Measurements from ENCODE around the gene CYB5R3. TPM values are rescaled to one million over a fixed set of nuclear protein-coding genes. Genes with fewer than 3 reads are reported as not detected.

The CYB5R3 gene
- 27.7 TPM for total RNA-seq (2013)
- polyA plus RNA-seq (10 to 100 TPM; 49.7 to 76.4 (median 54.0) TPM), polyA minus RNA-seq (33.0 and 46.3 TPM in 2 replicates), total RNA-seq (18.2 to 52.3 (median 24.4) reads per million in 11 experiments)

DNA sequence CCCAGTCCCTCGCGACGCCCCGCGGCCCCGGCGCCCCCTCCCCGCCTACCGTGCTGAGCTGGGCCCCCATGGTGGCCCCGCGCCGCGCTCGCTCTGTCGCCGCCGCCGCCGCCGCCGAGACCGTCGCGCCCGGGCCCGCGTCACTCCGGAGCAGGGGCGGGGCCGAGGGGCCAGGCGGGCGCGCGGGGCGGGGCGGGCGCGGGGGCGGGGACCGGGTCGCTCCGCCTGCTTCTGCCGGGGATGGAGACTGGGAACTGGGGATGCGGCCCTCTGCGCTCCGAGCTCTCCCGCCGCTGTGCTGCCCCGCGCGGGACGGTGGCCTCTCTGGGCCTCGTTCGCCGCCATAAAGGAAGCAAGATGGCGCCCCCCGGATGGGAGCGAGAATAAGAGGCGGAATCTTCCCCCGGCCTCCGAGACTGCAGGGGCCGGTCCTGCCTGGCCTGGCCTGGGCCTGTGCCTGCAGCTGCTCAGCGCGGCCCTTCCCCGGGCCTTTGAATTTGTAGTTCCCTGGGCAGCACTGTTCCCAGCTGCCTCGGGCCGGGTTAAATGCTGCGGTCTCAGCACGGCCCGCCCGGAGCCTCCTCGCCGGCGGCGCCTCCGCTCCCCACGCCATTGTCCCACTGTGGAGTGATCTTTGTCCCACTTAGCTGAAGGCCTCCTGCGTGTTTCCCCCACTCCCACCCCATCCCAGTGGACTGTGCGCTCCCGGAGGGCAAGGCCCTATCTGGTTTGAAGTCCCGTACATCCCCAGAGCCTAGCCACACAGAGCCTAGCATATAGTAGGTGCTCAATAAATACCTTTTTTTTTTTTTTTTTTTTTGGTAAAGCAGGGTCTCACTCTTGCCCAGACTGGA lies at the start of gene CYB5R3:
CYB5R3 (minus strand) TSS at position 147 of the 854 bp plus-strand sequence; CDS start at position 70, 77 bp downstream.
- H3K27ac ChIP-seq (ENCODE audit: low read depth in 1 of 2, low read length in 2 of 2), result peak within 1 kb of the TSS; percentile 74 to 97
- H4K20me1 ChIP-seq (ENCODE audit: insufficient read depth, low read length), result peaks cover 44% of the 10 kb centered on the region
- H3K4me2 ChIP-seq (replicated peaks; ENCODE audit: extremely low read depth, low read length, poor library complexity, severe bottlenecking), result peak within 1 kb of the TSS; percentile 97
- peak within 1 kb of the TSS; percentile 69 to 95 (median 81) for H3K4me3 ChIP-seq (replicated peaks in 1 of 3; ENCODE audit: low read depth in 2 of 3, low read length in 3 of 3)
- peaks cover 0 to 3% (median 3%) of the 10 kb centered on the region in 3 donors for H3K27me3 Mint-ChIP-seq (ENCODE audit: low read depth in 3 of 3)
- no peaks in the 10 kb centered on the region for H3K27me3 ChIP-seq (ENCODE audit: control insufficient read depth in 2 of 2, insufficient read depth in 2 of 2, low read length in 2 of 2)
- peak within 1 kb of the TSS; percentile 90 for H3K9ac ChIP-seq (ENCODE audit: insufficient read depth, low read length, poor library complexity, severe bottlenecking)
- no peaks in the 10 kb centered on the region for H3K9me3 ChIP-seq (replicated peaks in 1 of 2; ENCODE audit: control insufficient read depth in 1 of 2, insufficient read depth in 1 of 2, low read length in 2 of 2)
- intact Hi-C loops (cut with micrococcal nuclease), result no loop called here
- peak within 1 kb of the TSS; percentile 96 for H2AFZ ChIP-seq (ENCODE audit: insufficient read depth, low read depth, low read length, poor library complexity, severe bottlenecking)
- H3K4me1 ChIP-seq (ENCODE audit: control insufficient read depth in 1 of 2, insufficient read depth in 2 of 2, low read length in 2 of 2), result peaks cover 34 to 55% of the 10 kb centered on the region in 2 donors
- H3K79me2 ChIP-seq (ENCODE audit: insufficient read depth, low read length), result peaks cover 44% of the 10 kb centered on the region
- H3K9me3 Mint-ChIP-seq, result no peaks in the 10 kb centered on the region
- peak; percentile 63 to 72 (median 71) for DNase-seq
- TF ChIP-seq, protein P1, sequence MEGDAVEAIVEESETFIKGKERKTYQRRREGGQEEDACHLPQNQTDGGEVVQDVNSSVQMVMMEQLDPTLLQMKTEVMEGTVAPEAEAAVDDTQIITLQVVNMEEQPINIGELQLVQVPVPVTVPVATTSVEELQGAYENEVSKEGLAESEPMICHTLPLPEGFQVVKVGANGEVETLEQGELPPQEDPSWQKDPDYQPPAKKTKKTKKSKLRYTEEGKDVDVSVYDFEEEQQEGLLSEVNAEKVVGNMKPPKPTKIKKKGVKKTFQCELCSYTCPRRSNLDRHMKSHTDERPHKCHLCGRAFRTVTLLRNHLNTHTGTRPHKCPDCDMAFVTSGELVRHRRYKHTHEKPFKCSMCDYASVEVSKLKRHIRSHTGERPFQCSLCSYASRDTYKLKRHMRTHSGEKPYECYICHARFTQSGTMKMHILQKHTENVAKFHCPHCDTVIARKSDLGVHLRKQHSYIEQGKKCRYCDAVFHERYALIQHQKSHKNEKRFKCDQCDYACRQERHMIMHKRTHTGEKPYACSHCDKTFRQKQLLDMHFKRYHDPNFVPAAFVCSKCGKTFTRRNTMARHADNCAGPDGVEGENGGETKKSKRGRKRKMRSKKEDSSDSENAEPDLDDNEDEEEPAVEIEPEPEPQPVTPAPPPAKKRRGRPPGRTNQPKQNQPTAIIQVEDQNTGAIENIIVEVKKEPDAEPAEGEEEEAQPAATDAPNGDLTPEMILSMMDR (IDR thresholded peaks at IDR 0.05), result no peak
- H3K4me1 Mint-ChIP-seq, result peaks cover 49% of the 10 kb centered on the region
- H3K36me3 Mint-ChIP-seq, result peaks cover 8 to 17% of the 10 kb centered on the region in 2 donors
- no peaks in the 10 kb centered on the region for H3K36me3 ChIP-seq (replicated peaks in 1 of 2; ENCODE audit: control insufficient read depth in 1 of 2, insufficient read depth in 2 of 2, low read length in 2 of 2)
- H3K4me3 Mint-ChIP-seq, result peak within 1 kb of the TSS; percentile 96 to 99
- under 1% methylated on average over 42 of the region's 81 CpGs for WGBS (ENCODE audit: insufficient coverage)
- H3K27ac Mint-ChIP-seq, result peak within 1 kb of the TSS; percentile 84 to 99 (median 96)

DNA sequence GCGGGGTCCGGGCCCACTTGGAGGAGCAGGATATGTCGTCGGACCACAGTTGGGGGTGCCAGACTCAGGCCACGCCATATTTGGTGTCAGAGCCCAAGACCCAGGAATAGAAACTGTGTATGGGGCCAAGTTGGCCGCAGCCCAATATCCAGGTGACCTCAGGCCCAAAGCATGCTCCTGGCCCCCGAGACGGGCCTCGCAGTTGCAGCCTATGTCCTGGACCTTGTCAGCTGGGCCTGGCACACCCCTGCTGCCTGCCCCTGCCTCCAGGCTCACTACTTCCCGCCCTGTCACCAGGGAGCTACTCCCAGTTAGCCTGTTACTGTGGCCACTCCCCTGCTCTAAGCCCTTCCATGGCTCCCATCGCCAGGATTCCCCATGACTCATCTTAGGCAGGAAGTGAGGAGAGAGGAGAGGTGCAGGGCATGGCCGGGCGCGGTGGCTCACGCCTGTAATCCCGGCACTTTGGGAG lies 48.4 kb upstream of the CYB5R3 start:
- TF ChIP-seq, protein P1 (IDR thresholded peaks at IDR 0.05), result no peak
- DNase-seq, result no peak
- H4K20me1 ChIP-seq (ENCODE audit: insufficient read depth, low read length), result no peaks in the 10 kb centered on the region
- H3K9ac ChIP-seq (ENCODE audit: insufficient read depth, low read length, poor library complexity, severe bottlenecking), result no peak overlapping the region
- Mint-ChIP-seq H3K27ac (no peak overlapping the region), H3K27me3 (ENCODE audit: low read depth in 3 of 3) (peaks cover 5 to 8% (median 7%) of the 10 kb centered on the region in 3 donors), H3K4me3 (no peak overlapping the region), H3K36me3 (no peaks in the 10 kb centered on the region), H3K9me3 (no peaks in the 10 kb centered on the region), H3K4me1 (no peaks in the 10 kb centered on the region)
- H3K4me3 ChIP-seq (replicated peaks in 1 of 3; ENCODE audit: low read depth in 2 of 3, low read length in 3 of 3), result no peak overlapping the region
- no peaks in the 10 kb centered on the region for H3K4me1 ChIP-seq (ENCODE audit: control insufficient read depth in 1 of 2, insufficient read depth in 2 of 2, low read length in 2 of 2)
- no peaks in the 10 kb centered on the region for H3K9me3 ChIP-seq (replicated peaks in 1 of 2; ENCODE audit: control insufficient read depth in 1 of 2, insufficient read depth in 1 of 2, low read length in 2 of 2)
- 91% methylated on average over 9 of the region's 16 CpGs for WGBS (ENCODE audit: insufficient coverage)
- no peak overlapping the region for H3K27ac ChIP-seq (ENCODE audit: low read depth in 1 of 2, low read length in 2 of 2)
- no peaks in the 10 kb centered on the region for H3K27me3 ChIP-seq (ENCODE audit: control insufficient read depth in 2 of 2, insufficient read depth in 2 of 2, low read length in 2 of 2)
- H3K36me3 ChIP-seq (replicated peaks in 1 of 2; ENCODE audit: control insufficient read depth in 1 of 2, insufficient read depth in 2 of 2, low read length in 2 of 2), result no peaks in the 10 kb centered on the region
- intact Hi-C loops (cut with micrococcal nuclease), result no loop called here
- no peaks in the 10 kb centered on the region for H3K79me2 ChIP-seq (ENCODE audit: insufficient read depth, low read length)
- no peak overlapping the region for H3K4me2 ChIP-seq (replicated peaks; ENCODE audit: extremely low read depth, low read length, poor library complexity, severe bottlenecking)
- no peak overlapping the region for H2AFZ ChIP-seq (ENCODE audit: insufficient read depth, low read depth, low read length, poor library complexity, severe bottlenecking)
